GM18873 (cell line): ENCODE results near the gene TCAP.

ENCODE experiments used
- ATAC-seq: cut with Tn5 transposase; IDR thresholded peaks from one replicate; pipeline ENCODE4 v1.9.1; 2021; ENCODE audit warnings: mild to moderate bottlenecking, moderate library complexity, moderate number of reproducible peaks; ENCODE audit not compliant: unreplicated experiment, low FRiP score

The TCAP gene

GRCh38 chr17:39647256-39647655 lies 17.9 kb upstream of the TCAP start:
- ATAC-seq, result no peak

- no peak for ATAC-seq
Measured at GRCh38 chr17:39648616-39649366, 16.4 kb upstream of the TCAP start.

- no peak for ATAC-seq
Measured at GRCh38 chr17:39650121-39650579, 15.0 kb upstream of the TCAP start.

DNA sequence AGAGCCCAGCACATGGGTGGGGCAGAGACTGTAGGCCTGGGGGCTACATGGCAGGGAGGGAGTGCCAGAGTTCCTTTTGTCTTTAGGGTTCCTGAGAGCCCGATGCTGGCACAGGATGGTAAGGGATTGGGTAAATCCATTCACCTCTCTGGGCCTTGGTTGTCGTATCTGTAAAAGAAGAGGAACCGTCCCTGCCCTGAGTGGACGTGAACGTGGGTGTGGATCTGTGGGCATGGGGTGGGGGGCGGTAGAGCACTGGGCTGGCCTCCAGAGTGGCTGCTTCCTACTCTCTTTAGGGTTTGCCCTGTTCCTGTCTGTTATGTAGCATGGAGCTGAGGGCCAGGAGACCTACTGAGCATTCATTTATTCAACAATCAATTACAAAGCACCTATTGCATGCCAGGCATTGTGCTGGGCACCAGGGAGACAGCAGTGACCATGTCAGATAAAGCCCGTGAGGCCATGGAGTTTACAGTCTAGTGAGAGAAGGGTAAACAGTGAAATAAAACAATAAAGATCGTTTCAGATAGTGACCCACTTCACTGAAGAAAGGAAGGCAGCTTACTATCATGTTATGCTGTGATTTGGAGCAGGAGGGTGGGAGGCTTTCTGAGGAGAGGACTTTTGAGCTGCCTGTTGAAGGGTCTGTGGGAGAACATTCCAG lies 13.1 kb upstream of the TCAP start:
- no peak for ATAC-seq

GRCh38 chr17:39652587-39653315 lies 12.4 kb upstream of the TCAP start:
- no peak for ATAC-seq

DNA sequence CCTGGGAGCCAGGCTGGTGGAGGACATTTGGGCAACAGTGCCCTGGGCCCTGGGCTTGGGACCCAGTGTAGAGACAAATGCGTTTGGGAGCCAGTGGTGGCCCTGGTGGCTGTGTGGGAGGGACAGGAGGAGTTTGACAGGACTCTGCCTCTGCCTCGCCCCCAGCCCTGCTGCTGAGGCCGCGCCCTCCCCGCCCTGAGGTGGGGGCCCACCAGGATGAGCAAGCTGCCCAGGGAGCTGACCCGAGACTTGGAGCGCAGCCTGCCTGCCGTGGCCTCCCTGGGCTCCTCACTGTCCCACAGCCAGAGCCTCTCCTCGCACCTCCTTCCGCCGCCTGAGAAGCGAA lies 11.9 kb upstream of the TCAP start:
- no peak for ATAC-seq

DNA sequence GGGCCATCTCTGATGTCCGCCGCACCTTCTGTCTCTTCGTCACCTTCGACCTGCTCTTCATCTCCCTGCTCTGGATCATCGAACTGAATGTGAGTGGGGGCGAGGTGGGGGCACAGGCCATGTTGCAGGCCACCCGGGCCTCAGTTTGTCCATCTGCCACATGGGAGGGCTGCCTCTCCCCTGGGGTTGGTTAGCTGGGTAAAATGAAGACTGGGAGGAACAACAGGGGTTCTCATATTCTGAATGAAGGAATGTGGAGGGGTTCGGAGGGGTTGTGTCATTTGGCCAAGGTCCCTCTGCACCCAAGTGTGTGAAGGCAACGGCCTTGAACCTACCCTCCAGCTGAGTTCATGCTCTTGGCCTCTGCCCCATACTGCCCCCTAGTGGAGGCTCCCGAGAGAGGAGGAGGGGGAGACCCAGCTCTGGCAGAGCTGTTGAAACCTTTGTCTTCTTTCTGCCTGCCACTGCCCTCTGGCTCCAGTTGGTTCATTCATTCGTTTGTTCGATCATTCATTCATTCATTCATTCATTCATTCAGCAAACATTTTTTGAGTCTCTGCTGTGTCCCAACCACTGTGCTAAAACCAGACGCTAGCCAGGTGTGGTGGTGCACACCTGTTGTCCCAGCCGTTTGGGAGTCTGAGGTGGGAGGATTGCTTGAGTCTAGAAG lies 11.4 kb upstream of the TCAP start:
- ATAC-seq, result no peak

DNA sequence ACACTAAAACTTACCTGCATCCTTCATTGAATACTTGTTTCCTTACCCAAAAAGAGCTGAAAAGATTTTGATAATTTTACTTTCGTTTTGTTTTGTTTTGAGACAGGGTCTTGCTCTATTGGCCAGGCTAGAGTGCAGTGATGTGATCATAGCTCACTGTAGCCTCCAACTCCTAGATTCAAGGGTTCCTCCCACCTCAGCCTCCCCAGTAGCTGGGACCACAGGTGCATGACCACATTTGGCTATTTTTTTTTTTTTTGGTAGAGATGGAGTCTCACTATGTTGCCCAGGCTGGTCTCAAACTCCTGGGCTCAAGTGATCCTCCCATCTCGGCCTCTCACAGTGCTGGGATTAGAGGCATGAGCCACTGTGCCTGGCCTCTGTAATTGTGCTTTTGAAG lies 10.0 kb upstream of the TCAP start:
- ATAC-seq, result no peak

- no peak for ATAC-seq
Measured at GRCh38 chr17:39658346-39658745, 6.8 kb upstream of the TCAP start.

GRCh38 chr17:39658760-39659159 lies 6.4 kb upstream of the TCAP start:
- ATAC-seq, result no peak

DNA sequence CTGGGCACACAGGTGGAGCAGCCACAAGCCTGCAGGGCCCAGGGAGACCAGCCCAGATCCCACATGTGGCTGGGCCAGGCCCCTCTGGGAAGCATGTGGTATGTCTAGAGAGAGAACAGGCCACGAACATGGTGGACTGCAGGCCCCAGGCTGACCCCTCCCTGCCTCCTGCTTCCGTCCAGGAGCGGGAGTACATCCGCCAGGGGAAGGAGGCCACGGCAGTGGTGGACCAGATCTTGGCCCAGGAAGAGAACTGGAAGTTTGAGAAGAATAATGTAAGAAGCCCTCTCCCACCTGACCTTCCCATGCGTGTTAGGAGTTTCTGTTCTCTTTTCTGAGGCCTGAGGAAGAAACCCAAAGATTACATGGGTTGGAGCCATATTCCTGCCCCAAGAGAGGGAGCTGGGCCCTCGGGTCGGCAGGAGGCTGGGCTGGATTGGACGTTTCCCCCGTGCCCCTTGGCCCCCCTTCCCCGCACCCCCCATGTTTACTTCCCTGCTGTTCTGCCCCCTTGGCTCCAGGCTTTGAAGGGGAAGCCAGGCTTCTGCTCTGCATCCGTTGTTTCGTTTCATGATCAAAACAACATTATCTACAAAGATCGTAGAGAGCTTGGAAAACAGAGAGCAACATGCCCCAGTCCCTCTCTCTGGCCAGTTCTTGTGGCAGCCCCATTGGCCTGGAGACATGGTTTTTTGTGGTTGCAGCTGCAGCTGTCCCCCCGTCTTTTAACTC lies 5.7 kb upstream of the TCAP start:
- ATAC-seq, result no peak

- no peak for ATAC-seq
Measured at GRCh38 chr17:39660011-39660360, 5.2 kb upstream of the TCAP start.

- ATAC-seq, result no peak
Measured at GRCh38 chr17:39660397-39661385, 4.5 kb upstream of the TCAP start.

DNA sequence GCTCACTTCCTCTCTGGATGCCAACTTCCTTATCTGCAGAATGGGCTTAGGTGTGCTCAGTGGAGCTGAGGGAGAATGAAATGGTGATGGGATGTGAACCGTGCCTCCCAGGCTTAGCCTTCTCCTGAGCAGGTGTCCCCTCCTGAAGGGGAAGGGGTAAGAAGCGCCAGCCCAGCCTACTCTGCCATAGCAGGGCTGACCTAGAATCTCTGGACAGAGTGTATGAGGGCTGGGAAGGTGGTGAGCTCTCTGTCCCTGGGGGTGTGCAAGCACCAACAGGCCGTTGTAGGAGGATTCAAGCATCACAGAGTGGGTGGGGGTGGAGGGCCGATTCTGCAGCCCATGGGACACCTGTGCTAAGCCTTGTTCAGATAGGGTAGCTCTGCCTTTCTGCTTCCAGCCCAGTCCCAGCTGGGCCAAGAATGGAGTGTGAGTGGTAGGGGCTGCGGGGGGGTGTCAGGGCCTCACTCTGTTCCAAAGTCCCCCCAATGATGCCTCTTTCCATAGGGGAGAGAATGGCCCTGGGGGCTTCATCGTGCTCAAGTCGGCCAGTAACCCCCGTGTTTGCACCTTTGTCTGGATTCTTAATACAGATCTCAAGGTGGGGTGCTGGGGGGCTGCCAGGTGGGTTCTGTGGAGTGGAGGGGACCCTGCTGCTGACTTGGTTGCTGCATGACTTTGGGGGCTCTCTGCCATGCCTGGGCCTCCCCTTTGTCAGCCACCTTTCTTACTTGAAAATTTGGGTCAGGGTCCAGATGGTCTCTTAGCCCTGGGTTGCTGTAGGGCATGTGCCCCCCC lies 3.2 kb upstream of the TCAP start:
- ATAC-seq, result no peak

DNA sequence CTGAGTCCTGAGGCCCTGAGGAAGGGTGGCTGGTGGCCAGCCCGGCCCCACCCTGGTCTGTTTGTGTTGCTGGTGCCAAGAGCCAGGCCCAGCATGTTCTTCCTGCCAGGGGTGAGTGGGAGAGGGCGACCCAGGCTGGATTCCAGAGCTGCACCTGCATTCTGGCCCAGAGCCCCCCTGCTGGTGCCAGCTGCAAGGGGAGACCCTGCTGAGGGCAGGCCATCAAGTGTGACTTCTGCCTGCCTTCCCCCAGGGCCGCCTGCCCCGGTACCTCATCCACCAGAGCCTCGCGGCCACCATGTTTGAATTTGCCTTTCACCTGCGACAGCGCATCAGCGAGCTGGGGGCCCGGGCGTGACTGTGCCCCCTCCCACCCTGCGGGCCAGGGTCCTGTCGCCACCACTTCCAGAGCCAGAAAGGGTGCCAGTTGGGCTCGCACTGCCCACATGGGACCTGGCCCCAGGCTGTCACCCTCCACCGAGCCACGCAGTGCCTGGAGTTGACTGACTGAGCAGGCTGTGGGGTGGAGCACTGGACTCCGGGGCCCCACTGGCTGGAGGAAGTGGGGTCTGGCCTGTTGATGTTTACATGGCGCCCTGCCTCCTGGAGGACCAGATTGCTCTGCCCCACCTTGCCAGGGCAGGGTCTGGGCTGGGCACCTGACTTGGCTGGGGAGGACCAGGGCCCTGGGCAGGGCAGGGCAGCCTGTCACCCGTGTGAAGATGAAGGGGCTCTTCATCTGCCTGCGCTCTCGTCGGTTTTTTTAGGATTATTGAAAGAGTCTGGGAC lies 2.4 kb upstream of the TCAP start:
- no peak for ATAC-seq

DNA sequence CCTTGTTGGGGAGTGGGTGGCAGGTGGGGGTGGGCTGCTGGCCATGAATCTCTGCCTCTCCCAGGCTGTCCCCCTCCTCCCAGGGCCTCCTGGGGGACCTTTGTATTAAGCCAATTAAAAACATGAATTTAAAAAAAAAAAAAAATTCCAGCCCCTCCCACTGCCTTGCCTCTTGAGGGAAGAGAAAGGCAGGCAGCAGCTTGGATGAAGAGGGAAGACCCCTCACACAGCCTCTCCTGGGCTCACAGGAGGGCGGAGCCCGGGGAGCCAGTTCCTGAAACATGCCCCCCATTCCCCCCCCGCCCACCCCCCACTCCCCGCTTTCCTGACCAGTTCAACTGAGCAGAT lies 1.8 kb upstream of the TCAP start:
- no peak for ATAC-seq

DNA sequence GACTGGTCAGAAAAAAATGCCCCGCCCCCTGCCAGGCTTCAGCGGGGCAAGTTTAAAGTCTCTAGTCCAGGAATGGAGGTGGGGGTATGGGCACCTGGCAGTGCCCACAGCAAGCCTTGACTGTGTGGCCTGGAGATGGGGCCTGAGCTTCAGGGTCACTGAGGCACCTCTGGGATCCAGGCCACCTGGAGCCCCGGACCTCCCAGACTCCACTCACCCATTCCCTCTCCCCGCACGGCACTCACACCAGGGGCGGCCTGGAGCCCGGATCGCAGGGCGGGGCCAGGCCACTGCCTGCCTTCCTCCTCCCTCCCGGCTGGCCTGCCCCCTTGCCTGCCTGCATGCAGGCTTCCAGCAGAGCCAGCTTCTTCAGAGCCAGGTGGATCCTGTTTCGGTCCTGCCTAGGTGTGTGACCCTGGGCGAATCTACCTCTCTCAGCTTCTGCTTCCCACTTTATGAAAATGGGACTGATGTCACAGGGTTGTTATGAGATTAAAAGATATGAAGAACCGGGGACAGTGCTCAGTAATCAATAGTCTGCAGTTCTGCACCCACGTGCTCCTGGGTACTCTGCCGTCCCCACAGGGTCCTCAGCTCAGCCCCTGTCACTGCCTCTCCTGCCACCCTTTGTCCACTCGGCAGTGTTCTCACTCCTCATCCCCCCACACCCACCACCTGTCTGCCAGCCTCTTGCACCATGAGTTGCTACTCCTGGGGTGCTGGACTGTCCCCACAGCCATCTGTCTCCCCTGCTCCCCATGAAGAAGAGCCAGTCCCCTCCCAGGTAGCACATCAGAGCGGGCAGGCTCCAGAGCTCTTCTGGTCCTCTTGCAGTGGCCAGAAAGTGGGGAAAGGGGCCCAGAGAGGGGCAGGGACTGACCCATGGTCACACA lies 1.2 kb upstream of the TCAP start:
- no peak for ATAC-seq
